ENCODE data around the gene MOB3B.

MOB3B gene

GRCh38 chr9:27387722-27388121, 141.9 kb downstream of the MOB3B start:
- no peaks in the 10 kb centered on the region for H3K9me3 ChIP-seq (ENCODE audit: severe bottlenecking)
- no peak overlapping the region for H3K4me3 ChIP-seq (ENCODE audit: low read depth, low read length)
- DNase-seq, result no peak
- H3K27ac ChIP-seq, result no peak overlapping the region
- H3K36me3 ChIP-seq, result no peaks in the 10 kb centered on the region
- no peak for TF ChIP-seq CTCF (IDR thresholded peaks at IDR 0.05; ENCODE audit: low read depth, low read length)
- no peaks in the 10 kb centered on the region for H3K27me3 ChIP-seq (ENCODE audit: insufficient read depth, low read depth, severe bottlenecking)

DNA sequence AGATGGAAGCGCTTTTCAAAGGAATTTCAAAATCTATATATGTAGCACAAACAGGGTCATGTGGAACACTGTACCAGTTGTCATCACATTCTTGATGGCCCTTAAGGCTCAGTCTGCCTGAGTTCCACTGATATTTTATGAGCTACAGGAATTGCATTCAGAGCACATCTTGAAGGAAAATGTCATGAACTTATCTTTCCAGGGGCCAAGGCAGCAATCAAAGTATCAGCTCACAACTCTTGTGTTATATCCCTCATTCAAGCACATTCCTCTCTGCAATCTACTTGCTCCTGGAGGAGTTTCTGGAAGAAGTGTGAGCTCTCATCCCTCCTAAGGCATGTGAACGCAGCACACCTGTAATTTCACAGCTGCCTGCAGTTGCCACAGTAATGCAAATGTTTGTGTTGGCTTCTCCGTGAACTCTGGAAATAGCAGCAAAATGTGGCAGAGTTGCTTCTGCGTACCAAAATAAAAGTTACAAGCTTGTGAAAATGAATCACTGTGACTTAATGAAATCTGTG, 143.0 kb downstream of the MOB3B start:
- Histone ChIP-seq H3K36me3 (no peaks in the 10 kb centered on the region), H3K4me3 (ENCODE audit: low read depth, low read length) (no peak overlapping the region), H3K9me3 (ENCODE audit: severe bottlenecking) (no peaks in the 10 kb centered on the region), H3K27ac (no peak overlapping the region), H3K27me3 (ENCODE audit: insufficient read depth, low read depth, severe bottlenecking) (no peaks in the 10 kb centered on the region)
- DNase-seq, result no peak
- no peak for TF ChIP-seq CTCF (IDR thresholded peaks at IDR 0.05; ENCODE audit: low read depth, low read length)

DNA sequence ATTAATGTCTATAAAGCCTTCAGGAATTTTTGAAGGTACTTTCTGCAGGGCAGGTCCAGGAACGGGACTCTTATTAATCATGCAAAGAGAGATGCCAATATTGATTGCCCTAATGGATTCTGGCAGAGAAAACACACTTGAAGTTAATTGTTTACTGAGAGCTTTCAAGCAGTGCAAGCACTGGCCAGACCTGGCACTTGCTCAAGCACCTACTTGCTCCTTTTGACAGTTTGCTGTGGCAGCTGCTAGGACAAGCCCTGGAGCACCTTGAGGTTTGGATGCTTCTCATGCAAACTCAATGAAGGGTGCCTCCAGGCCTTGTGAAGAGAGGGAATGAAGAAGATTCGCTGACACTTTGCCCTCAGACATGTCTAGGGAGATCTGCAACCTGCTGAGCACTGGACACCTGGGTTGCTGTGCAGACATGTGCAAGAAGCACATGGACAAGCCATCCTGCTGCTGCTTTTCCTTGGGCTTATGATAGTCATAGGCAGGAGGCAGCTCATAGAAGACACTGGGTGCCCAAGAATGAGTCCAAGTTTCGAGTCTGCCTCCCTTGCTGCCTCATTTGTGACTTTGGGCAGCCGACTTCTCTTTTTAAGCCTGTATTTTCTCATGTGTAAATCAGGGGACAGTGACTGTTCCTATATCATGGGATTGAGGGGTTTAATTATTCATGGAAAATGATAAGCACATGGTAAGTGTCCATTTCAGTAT, 143.8 kb downstream of the MOB3B start:
- no peaks in the 10 kb centered on the region for H3K36me3 ChIP-seq
- H3K27ac ChIP-seq, result no peak overlapping the region
- H3K9me3 ChIP-seq (ENCODE audit: severe bottlenecking), result no peaks in the 10 kb centered on the region
- no peaks in the 10 kb centered on the region for H3K27me3 ChIP-seq (ENCODE audit: insufficient read depth, low read depth, severe bottlenecking)
- H3K4me3 ChIP-seq (ENCODE audit: low read depth, low read length), result no peak overlapping the region
- no peak for TF ChIP-seq CTCF (IDR thresholded peaks at IDR 0.05; ENCODE audit: low read depth, low read length)
- no peak for DNase-seq

GRCh38 chr9:27384262-27385014, 145.2 kb downstream of the MOB3B start:
- Histone ChIP-seq H3K36me3 (no peaks in the 10 kb centered on the region), H3K4me3 (ENCODE audit: low read depth, low read length) (no peak overlapping the region), H3K27me3 (ENCODE audit: insufficient read depth, low read depth, severe bottlenecking) (no peaks in the 10 kb centered on the region), H3K9me3 (ENCODE audit: severe bottlenecking) (no peaks in the 10 kb centered on the region), H3K27ac (no peak overlapping the region)
- DNase-seq, result no peak
- no peak for TF ChIP-seq CTCF (IDR thresholded peaks at IDR 0.05; ENCODE audit: low read depth, low read length)

DNA sequence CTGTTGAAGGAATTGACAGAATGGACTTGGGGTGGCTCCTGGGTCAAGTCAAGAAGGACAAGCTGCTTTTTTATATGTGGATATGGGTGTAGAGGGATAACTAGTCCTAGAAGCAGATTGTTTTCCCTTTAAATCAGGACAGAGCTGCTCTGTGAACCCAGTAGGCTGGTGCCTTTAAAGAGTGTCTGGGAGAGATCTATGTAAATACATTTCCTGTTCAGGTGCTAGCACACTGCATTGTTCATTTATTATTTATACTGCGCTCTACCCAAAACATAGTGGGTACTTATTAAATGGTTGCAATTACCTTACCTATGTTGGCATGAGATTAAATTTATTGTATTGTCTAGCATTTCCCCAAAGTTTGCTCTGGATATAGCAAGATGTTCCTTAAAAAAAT, 146.1 kb downstream of the MOB3B start:
- Histone ChIP-seq H3K36me3 (no peaks in the 10 kb centered on the region), H3K27me3 (ENCODE audit: insufficient read depth, low read depth, severe bottlenecking) (no peaks in the 10 kb centered on the region), H3K4me3 (ENCODE audit: low read depth, low read length) (no peak overlapping the region), H3K27ac (no peak overlapping the region), H3K9me3 (ENCODE audit: severe bottlenecking) (no peaks in the 10 kb centered on the region)
- TF ChIP-seq CTCF (IDR thresholded peaks at IDR 0.05; ENCODE audit: low read depth, low read length), result no peak
- no peak for DNase-seq

Measured in WERI-Rb-1 (cell line).